K562 (cell line): Measurements from ENCODE around the gene PRPSAP1.

Experiments used
- CTCF ChIP-seq, 3 experiments: IDR thresholded peaks in 2 of 3; conservative IDR thresholded peaks in 1 of 3; 2 replicates each; pipeline ENCODE4 v1.5.1; 2011 to 2012; ENCODE audit warnings: low read length in 3 of 3, mild to moderate bottlenecking in 3 of 3, control low read depth in 2 of 3, improper control_type of control experiment in 1 of 3, inconsistent platforms in 1 of 3, low read depth in 1 of 3, mixed read lengths in 1 of 3, moderate library complexity in 1 of 3; ENCODE audit not compliant: insufficient read depth in 2 of 3
- ELF4 ChIP-seq: fragments of 450-650 bp; formaldehyde crosslinking; IDR thresholded peaks from 2 replicates; pipeline ENCODE4 v1.4.0; 2022; ENCODE audit warnings: missing genetic modification characterization
- GABPA ChIP-seq: fragments of 200-800 bp; sonication (Bioruptor generic); conservative IDR thresholded peaks from 2 replicates; pipeline ENCODE4 v1.6.1; 2016; ENCODE audit warnings: low read depth, missing genetic modification characterization, missing compliant biosample characterization
- NFYB ChIP-seq: IDR thresholded peaks from 2 replicates; pipeline ENCODE4 v1.6.1; 2011; ENCODE audit warnings: mild to moderate bottlenecking, moderate library complexity; ENCODE audit not compliant: insufficient read length; ENCODE audit errors: extremely low read depth
- POLR2AphosphoS5 ChIP-seq: IDR thresholded peaks from 2 replicates; pipeline ENCODE4 v1.6.1; 2011; ENCODE audit warnings: mild to moderate bottlenecking, low read depth, low read length, moderate library complexity; ENCODE audit not compliant: control insufficient read depth, insufficient read depth
- PRPF4 ChIP-seq: fragments of 200-400 bp; formaldehyde crosslinking; IDR thresholded peaks from one replicate; pipeline ENCODE4 v1.6.1; 2017; ENCODE audit warnings: low read length, low read depth, mild to moderate bottlenecking; ENCODE audit not compliant: insufficient read depth, poor library complexity, severe bottlenecking
- SAP30 ChIP-seq: fragments of 200-600 bp; sonication (generic); IDR thresholded peaks from 2 replicates; pipeline ENCODE4 v1.6.1; 2012; ENCODE audit warnings: borderline replicate concordance, low read depth, mild to moderate bottlenecking, moderate library complexity, low read length, control low read depth, inconsistent platforms; ENCODE audit not compliant: insufficient read depth, poor library complexity, severe bottlenecking
- TCF7L2 ChIP-seq: fragments of 150-350 bp; IDR thresholded peaks from 2 replicates; pipeline ENCODE4 v1.6.1; 2016; ENCODE audit warnings: low read depth, mild to moderate bottlenecking, low read length, moderate library complexity
- YBX1 ChIP-seq: fragments of 450-650 bp; IDR thresholded peaks from 2 replicates; pipeline ENCODE4 v1.7.1; 2016; ENCODE audit warnings: mild to moderate bottlenecking
- ZBTB40 ChIP-seq, 2 experiments: fragments of 450-650 bp in 1 of 2; sonication (generic) in 1 of 2; formaldehyde crosslinking in 1 of 2; IDR thresholded peaks; 2 replicates each; pipeline versions ENCODE4 v1.7.1 to v1.9.0; 2016 to 2022; ENCODE audit warnings: inconsistent platforms in 1 of 2, mild to moderate bottlenecking in 1 of 2, missing genetic modification reagents in 1 of 2
- ZNF274 ChIP-seq: IDR thresholded peaks from 2 replicates; pipeline ENCODE4 v1.6.1; 2011; ENCODE audit warnings: low read depth, mild to moderate bottlenecking, low read length, moderate library complexity, borderline replicate concordance
- ZNF354B ChIP-seq: fragments of 250-450 bp; sonication (Bioruptor Pico); IDR thresholded peaks from 2 replicates; pipeline ENCODE4 v1.4.0; 2020
- ZNF76 ChIP-seq: fragments of 250-450 bp; sonication (Bioruptor Pico); IDR thresholded peaks from 2 replicates; pipeline ENCODE4 v1.4.0; 2020; ENCODE audit warnings: mild to moderate bottlenecking, moderate library complexity, borderline replicate concordance

- TF ChIP-seq TCF7L2, result no peak
- TF ChIP-seq CTCF (IDR thresholded peaks at IDR 0.05 in 2 of 3, conservative IDR thresholded peaks at IDR 0.05 in 1 of 3; ENCODE audit: insufficient read depth in 2 of 3, low read depth in 1 of 3, low read length in 3 of 3), result no peak
- TF ChIP-seq GABPA (tag), result no peak
- no peak for TF ChIP-seq ELF4
- TF ChIP-seq SAP30, result no peak
- TF ChIP-seq NFYB, result no peak
- no peak for TF ChIP-seq YBX1
- TF ChIP-seq ZNF76 (CRISPR knock-in tag), result no peak
- no peak for TF ChIP-seq ZBTB40 (IDR thresholded peaks at IDR 0.05)
- TF ChIP-seq ZBTB40 (CRISPR knock-in tag; IDR thresholded peaks at IDR 0.05), result no peak
- no peak for TF ChIP-seq ZNF274
- no peak for TF ChIP-seq POLR2AphosphoS5
- TF ChIP-seq PRPF4, result no peak
- no peak for TF ChIP-seq ZNF354B
These were observed 77.7 kb downstream of the PRPSAP1 start for GRCh38 chr17:76276069-76276431.
